NCI-H2196 (cell line): ENCODE results near the gene TMEM62.

Experiments used
- DNase-seq: peaks from one replicate; lab custom pipeline; 2025; ENCODE audit not compliant: unreplicated experiment; lab: John Stamatoyannopoulos, UW

Gene TMEM62

GRCh38 chr15:43133430-43134156 lies at the start of gene TMEM62:
Gene TMEM62, plus strand, starts transcription at chr15:43133586. Its CDS starts 217 bp downstream, at chr15:43133803.
- DNase-seq = peak; percentile 70

- DNase-seq = no peak
These were observed 47.5 kb upstream of the TMEM62 start for GRCh38 chr15:43085921-43086320.

- no peak for DNase-seq
These were observed 46.8 kb upstream of the TMEM62 start for GRCh38 chr15:43086551-43086950.

GRCh38 chr15:43091859-43092258 lies 41.5 kb upstream of the TMEM62 start:
- no peak for DNase-seq

GRCh38 chr15:43093026-43093425 lies 40.4 kb upstream of the TMEM62 start:
- no peak for DNase-seq

- DNase-seq = no peak
These were observed 38.9 kb upstream of the TMEM62 start for GRCh38 chr15:43094416-43095030.

GRCh38 chr15:43095243-43095642 lies 38.1 kb upstream of the TMEM62 start:
- no peak for DNase-seq

- no peak for DNase-seq
These were observed 37.6 kb upstream of the TMEM62 start for GRCh38 chr15:43095708-43096347.

GRCh38 chr15:43096411-43096810 lies 37.0 kb upstream of the TMEM62 start:
- DNase-seq = no peak

- DNase-seq = no peak
These were observed 34.1 kb upstream of the TMEM62 start for GRCh38 chr15:43099105-43099845.

- DNase-seq = no peak
These were observed 32.4 kb upstream of the TMEM62 start for GRCh38 chr15:43100971-43101370.

GRCh38 chr15:43102187-43102586 lies 31.2 kb upstream of the TMEM62 start:
- no peak for DNase-seq

- DNase-seq = no peak
These were observed 29.5 kb upstream of the TMEM62 start for GRCh38 chr15:43103907-43104306.

- no peak for DNase-seq
These were observed 29.0 kb upstream of the TMEM62 start for GRCh38 chr15:43104426-43104825.

GRCh38 chr15:43105077-43105736 lies 28.2 kb upstream of the TMEM62 start:
- DNase-seq = no peak

- peak; percentile 62 for DNase-seq
These were observed 27.5 kb upstream of the TMEM62 start, which contains the start of gene UBR1 for GRCh38 chr15:43105778-43106485. Gene UBR1, minus strand, starts transcription at chr15:43106038. Its CDS starts 16 bp downstream, at chr15:43106022.

GRCh38 chr15:43106486-43106829 lies 26.9 kb upstream of the TMEM62 start:
- no peak for DNase-seq

- DNase-seq = no peak
These were observed 25.6 kb upstream of the TMEM62 start for GRCh38 chr15:43107751-43108150.

GRCh38 chr15:43111354-43111753 lies 22.0 kb upstream of the TMEM62 start:
- DNase-seq = no peak

- DNase-seq = no peak
These were observed 15.1 kb upstream of the TMEM62 start for GRCh38 chr15:43118286-43118685.
